Vagina (tissue), 2 donors: ENCODE measurements around the gene FAM83B. TPM values are rescaled to one million over a fixed set of nuclear protein-coding genes. Genes with fewer than 3 reads are reported as not detected.

Experiments used
- DNase-seq, 2 donors: peaks; one replicate each; pipeline ENCODE4 v3.0.0-alpha.2; 2017; ENCODE audit errors: extremely low spot score in 2 of 2
- H3K27ac ChIP-seq: fragments of 200-600 bp; sonication (generic); one replicate; pipeline ENCODE4 v1.5.1; 2019
- H3K27me3 ChIP-seq: fragments of 200-600 bp; sonication (generic); one replicate; pipeline ENCODE4 v1.5.1; 2019
- H3K36me3 ChIP-seq, 2 donors: fragments of 200-600 bp; sonication (generic); one replicate each; pipeline ENCODE4 v1.5.1; 2017 to 2019
- H3K4me1 ChIP-seq: fragments of 200-600 bp; sonication (generic); one replicate; pipeline ENCODE4 v1.5.1; 2019
- H3K4me3 ChIP-seq, 2 donors: fragments of 200-600 bp; sonication (generic); 1 replicate in 1 of 2; 2 replicates in 1 of 2; pipeline ENCODE4 v1.5.1; 2016 to 2019
- H3K9me3 ChIP-seq: fragments of 200-600 bp; sonication (generic); one replicate; pipeline ENCODE4 v1.5.1; 2019
- POLR2A ChIP-seq, 2 donors: fragments of 450-650 bp; IDR thresholded peaks; one replicate each; pipeline ENCODE4 v1.6.1; 2017; ENCODE audit warnings: antibody characterized with exemption in 2 of 2, mild to moderate bottlenecking in 2 of 2, moderate library complexity in 2 of 2
- POLR2AphosphoS5 ChIP-seq, 2 donors: sonication (generic); formaldehyde crosslinking; IDR thresholded peaks; one replicate each; pipeline ENCODE4 v1.9.0; 2017; ENCODE audit warnings: antibody characterized with exemption in 2 of 2, mild to moderate bottlenecking in 2 of 2, low read depth in 1 of 2; ENCODE audit not compliant: insufficient read depth in 1 of 2
- intact Hi-C: fragments of 100-400 bp; cut with DNase I; formaldehyde crosslinking; loops from one replicate; pipeline ENCODE4 v1.15.1; 2023
- total RNA-seq: library from RNA; depleted of rRNA; stranded (reverse); fragments of >200 nt; gene quantifications from one replicate; pipeline ENCODE4 v1.2.3, GENCODE V29; 2016
- TF ChIP-seq, protein P1 (sequence below), 3 experiments: fragments of 450-650 bp in 2 of 3; fragments of 200-600 bp in 1 of 3; sonication (generic) in 1 of 3; IDR thresholded peaks; one replicate each; pipeline ENCODE4 v1.5.1; 2017 to 2019; ENCODE audit warnings: antibody characterized with exemption in 3 of 3, mild to moderate bottlenecking in 2 of 3, moderate library complexity in 2 of 3

FAM83B gene
- total RNA-seq, 1 donor from 2014 or later, result 35.8 TPM

DNA sequence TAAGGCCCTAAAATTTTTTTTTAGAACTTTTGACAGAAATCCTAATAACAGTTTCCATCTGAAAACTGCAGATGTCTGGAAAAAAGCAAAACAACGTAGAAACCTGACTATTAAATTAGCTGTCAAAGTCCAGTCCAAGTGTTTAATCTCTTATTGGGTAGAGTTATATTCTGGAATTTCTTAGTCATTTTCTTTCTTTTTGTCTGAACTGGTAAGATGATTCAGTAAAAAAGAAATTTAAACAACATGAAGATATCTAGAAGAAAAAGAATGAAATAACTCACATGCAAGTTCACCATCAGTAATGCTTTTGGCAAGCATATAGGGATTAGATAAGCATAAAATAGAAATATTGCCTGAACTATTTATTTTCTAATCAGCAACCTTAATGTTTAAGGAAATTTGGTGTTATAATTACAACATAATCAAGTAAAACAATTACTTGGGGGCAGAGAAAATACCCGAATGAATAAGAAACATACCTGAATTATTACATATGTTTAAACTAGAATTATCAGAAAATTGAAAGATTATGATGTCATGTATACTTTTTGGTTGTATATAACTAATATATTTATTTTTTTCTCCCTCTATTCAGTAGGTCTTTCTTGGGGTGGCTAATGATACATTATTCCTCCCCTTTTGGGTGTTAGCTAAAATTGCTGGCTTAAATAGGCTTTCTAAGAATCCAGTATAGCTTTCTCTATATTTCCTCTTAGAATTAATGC, 51.1 kb downstream of the FAM83B start:
- Histone ChIP-seq H3K27ac (no peak overlapping the region), H3K36me3 (no peaks in the 10 kb centered on the region), H3K4me1 (no peaks in the 10 kb centered on the region), H3K27me3 (no peaks in the 10 kb centered on the region), H3K9me3 (no peaks in the 10 kb centered on the region), H3K4me3 (no peak overlapping the region)
- no peak for DNase-seq
- intact Hi-C loops, result no loop called here
- TF ChIP-seq POLR2AphosphoS5 (IDR thresholded peaks at IDR 0.05; ENCODE audit: insufficient read depth in 1 of 2, low read depth in 1 of 2) (no peak), POLR2A (IDR thresholded peaks at IDR 0.05) (no peak)
- TF ChIP-seq, protein P1, sequence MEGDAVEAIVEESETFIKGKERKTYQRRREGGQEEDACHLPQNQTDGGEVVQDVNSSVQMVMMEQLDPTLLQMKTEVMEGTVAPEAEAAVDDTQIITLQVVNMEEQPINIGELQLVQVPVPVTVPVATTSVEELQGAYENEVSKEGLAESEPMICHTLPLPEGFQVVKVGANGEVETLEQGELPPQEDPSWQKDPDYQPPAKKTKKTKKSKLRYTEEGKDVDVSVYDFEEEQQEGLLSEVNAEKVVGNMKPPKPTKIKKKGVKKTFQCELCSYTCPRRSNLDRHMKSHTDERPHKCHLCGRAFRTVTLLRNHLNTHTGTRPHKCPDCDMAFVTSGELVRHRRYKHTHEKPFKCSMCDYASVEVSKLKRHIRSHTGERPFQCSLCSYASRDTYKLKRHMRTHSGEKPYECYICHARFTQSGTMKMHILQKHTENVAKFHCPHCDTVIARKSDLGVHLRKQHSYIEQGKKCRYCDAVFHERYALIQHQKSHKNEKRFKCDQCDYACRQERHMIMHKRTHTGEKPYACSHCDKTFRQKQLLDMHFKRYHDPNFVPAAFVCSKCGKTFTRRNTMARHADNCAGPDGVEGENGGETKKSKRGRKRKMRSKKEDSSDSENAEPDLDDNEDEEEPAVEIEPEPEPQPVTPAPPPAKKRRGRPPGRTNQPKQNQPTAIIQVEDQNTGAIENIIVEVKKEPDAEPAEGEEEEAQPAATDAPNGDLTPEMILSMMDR (IDR thresholded peaks at IDR 0.05), result no peak

DNA sequence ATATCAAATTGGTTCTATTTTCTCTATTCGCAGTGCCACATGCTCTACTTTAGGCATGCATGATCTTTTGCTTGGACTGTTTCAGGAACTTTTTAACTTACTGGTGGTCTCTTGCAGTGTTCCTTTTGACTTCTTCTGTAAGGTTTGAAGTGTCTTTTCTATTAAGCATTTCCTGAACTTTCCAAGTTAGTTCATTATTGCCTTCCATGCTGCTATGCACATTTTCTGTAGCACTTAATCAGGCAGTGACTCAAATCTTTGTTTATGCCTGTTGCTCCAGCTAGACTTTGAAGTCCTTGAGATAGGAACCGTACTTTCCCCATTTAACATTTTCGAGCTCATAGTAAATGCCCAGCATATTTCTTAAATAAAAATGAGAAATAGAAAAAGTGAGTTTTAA, 52.2 kb downstream of the FAM83B start:
- TF ChIP-seq, protein P1 (IDR thresholded peaks at IDR 0.05), result no peak

GRCh38 chr6:54899442-54899841, 52.9 kb downstream of the FAM83B start:
- intact Hi-C loops, result no loop called here
- TF ChIP-seq, protein P1 (IDR thresholded peaks at IDR 0.05), result no peak
- TF ChIP-seq POLR2A (IDR thresholded peaks at IDR 0.05) (no peak), POLR2AphosphoS5 (IDR thresholded peaks at IDR 0.05; ENCODE audit: insufficient read depth in 1 of 2, low read depth in 1 of 2) (no peak)
- no peak overlapping the region for H3K27ac ChIP-seq
- H3K27me3 ChIP-seq, result no peaks in the 10 kb centered on the region
- no peak for DNase-seq
- H3K4me1 ChIP-seq, result no peaks in the 10 kb centered on the region
- no peaks in the 10 kb centered on the region for H3K36me3 ChIP-seq
- no peaks in the 10 kb centered on the region for H3K9me3 ChIP-seq
- H3K4me3 ChIP-seq, result no peak overlapping the region

More for the DNA sequence above, 52.2 kb downstream of the FAM83B start:
- intact Hi-C loops, result no loop called here
- Histone ChIP-seq H3K27ac (no peak overlapping the region), H3K36me3 (no peaks in the 10 kb centered on the region), H3K9me3 (no peaks in the 10 kb centered on the region), H3K27me3 (no peaks in the 10 kb centered on the region), H3K4me3 (no peak overlapping the region), H3K4me1 (no peaks in the 10 kb centered on the region)
- no peak for DNase-seq

DNA sequence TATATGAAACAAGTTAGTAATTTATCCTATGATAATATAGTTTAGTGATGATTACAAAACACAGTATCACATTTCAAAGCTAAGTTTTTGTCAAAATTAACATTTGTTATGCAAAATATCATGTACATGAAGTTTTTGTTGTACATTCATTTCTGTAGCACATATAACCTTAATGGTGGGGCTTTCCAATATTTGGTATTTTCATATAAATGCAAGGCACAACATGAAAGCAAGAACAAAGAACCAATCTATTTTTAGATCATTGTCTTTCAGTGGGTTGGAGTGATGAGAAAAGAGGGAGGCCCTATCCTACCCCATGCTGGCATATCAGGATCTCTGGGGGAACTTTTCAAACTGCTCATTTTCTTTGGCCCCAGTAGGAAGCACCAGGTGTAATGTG, 53.4 kb downstream of the FAM83B start:
- Histone ChIP-seq H3K36me3 (no peaks in the 10 kb centered on the region), H3K4me1 (no peaks in the 10 kb centered on the region), H3K27ac (no peak overlapping the region), H3K9me3 (no peaks in the 10 kb centered on the region), H3K27me3 (no peaks in the 10 kb centered on the region), H3K4me3 (no peak overlapping the region)
- intact Hi-C loops, result no loop called here
- no peak for DNase-seq
- no peak for TF ChIP-seq POLR2AphosphoS5 (IDR thresholded peaks at IDR 0.05; ENCODE audit: insufficient read depth in 1 of 2, low read depth in 1 of 2)
- TF ChIP-seq POLR2A (IDR thresholded peaks at IDR 0.05), result no peak

DNA sequence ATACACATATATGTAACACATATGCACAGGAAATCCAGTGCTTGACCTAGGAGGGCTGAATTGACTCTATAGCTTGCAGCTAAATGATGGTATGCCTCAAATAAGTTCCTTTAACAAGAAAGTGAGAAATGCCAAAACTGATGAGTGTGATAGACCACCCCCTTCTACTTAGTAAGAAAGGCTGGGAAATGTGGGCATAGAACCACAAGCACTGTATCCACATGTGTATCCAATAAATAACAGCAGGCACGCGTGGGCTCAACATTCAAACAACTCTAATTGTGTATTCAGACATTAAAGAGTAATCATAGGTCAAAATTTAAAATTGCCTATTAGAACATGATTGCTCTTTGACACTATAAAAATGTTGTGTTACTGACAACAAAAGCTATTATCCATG, 54.1 kb downstream of the FAM83B start:
- no peaks in the 10 kb centered on the region for H3K36me3 ChIP-seq
- H3K27ac ChIP-seq, result no peak overlapping the region
- H3K27me3 ChIP-seq, result no peaks in the 10 kb centered on the region
- no peak overlapping the region for H3K4me3 ChIP-seq
- no peak for TF ChIP-seq POLR2AphosphoS5 (IDR thresholded peaks at IDR 0.05; ENCODE audit: insufficient read depth in 1 of 2, low read depth in 1 of 2)
- TF ChIP-seq POLR2A (IDR thresholded peaks at IDR 0.05), result no peak
- TF ChIP-seq, protein P1 (IDR thresholded peaks at IDR 0.05), result no peak
- no peak for DNase-seq
- intact Hi-C loops, result no loop called here
- no peaks in the 10 kb centered on the region for H3K9me3 ChIP-seq
- H3K4me1 ChIP-seq, result no peaks in the 10 kb centered on the region
